ENCODE results near the gene PPFIA2.

The PPFIA2 gene

GRCh38 chr12:81412940-81413339 lies 346.2 kb downstream of the PPFIA2 start:
- no peaks in the 10 kb centered on the region for H3K27me3 ChIP-seq (ENCODE audit: control insufficient read depth in 2 of 2, insufficient read depth in 2 of 2, low read length in 2 of 2)
- no peaks in the 10 kb centered on the region for H3K4me1 ChIP-seq (ENCODE audit: control insufficient read depth in 2 of 2, insufficient read depth in 2 of 2, low read length in 2 of 2)
- H3K9me3 ChIP-seq (ENCODE audit: control insufficient read depth in 2 of 2, low read length in 2 of 2), result no peaks in the 10 kb centered on the region
- H3K4me3 ChIP-seq (ENCODE audit: low read length in 2 of 2), result no peak overlapping the region
- no peak overlapping the region for H3K27ac ChIP-seq (ENCODE audit: low read depth in 2 of 2, low read length in 2 of 2)
- H3K36me3 ChIP-seq (ENCODE audit: control insufficient read depth in 2 of 2, insufficient read depth in 2 of 2, low read length in 2 of 2), result no peaks in the 10 kb centered on the region
- no peak overlapping the region for H3K9ac ChIP-seq (ENCODE audit: low read depth in 1 of 2, low read length in 2 of 2)

DNA sequence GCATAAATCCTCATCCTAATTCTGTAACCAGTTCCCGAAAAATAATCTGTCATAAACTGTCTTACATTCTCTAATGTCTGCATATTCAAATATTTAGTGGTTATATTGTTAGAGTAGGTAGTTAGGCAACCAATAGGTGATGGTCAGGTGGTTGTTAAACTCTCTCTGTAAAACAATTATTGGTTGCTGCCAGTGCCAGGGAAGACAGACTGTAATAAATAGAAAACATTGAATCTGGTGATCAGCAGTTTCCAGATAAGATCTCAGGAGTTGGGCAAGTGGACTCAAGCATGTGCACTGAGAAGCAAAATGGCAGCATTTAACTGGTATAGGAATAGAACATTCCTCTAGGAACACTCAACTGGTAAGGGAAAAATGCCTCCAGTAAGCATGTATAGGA lies 355.8 kb downstream of the PPFIA2 start:
- H3K27ac ChIP-seq (ENCODE audit: low read depth in 2 of 2, low read length in 2 of 2), result no peak overlapping the region
- no peak overlapping the region for H3K4me3 ChIP-seq (ENCODE audit: low read length in 2 of 2)
- no peak overlapping the region for H3K9ac ChIP-seq (ENCODE audit: low read depth in 1 of 2, low read length in 2 of 2)
- H3K36me3 ChIP-seq (ENCODE audit: control insufficient read depth in 2 of 2, insufficient read depth in 2 of 2, low read length in 2 of 2), result no peaks in the 10 kb centered on the region
- no peaks in the 10 kb centered on the region for H3K4me1 ChIP-seq (ENCODE audit: control insufficient read depth in 2 of 2, insufficient read depth in 2 of 2, low read length in 2 of 2)
- no peaks in the 10 kb centered on the region for H3K27me3 ChIP-seq (ENCODE audit: control insufficient read depth in 2 of 2, insufficient read depth in 2 of 2, low read length in 2 of 2)
- H3K9me3 ChIP-seq (ENCODE audit: control insufficient read depth in 2 of 2, low read length in 2 of 2), result no peaks in the 10 kb centered on the region

GRCh38 chr12:81401241-81401640 lies 357.9 kb downstream of the PPFIA2 start:
- H3K27ac ChIP-seq (ENCODE audit: low read depth in 2 of 2, low read length in 2 of 2), result no peak overlapping the region
- H3K4me3 ChIP-seq (ENCODE audit: low read length in 2 of 2), result no peak overlapping the region
- no peaks in the 10 kb centered on the region for H3K4me1 ChIP-seq (ENCODE audit: control insufficient read depth in 2 of 2, insufficient read depth in 2 of 2, low read length in 2 of 2)
- no peak overlapping the region for H3K9ac ChIP-seq (ENCODE audit: low read depth in 1 of 2, low read length in 2 of 2)
- no peaks in the 10 kb centered on the region for H3K36me3 ChIP-seq (ENCODE audit: control insufficient read depth in 2 of 2, insufficient read depth in 2 of 2, low read length in 2 of 2)
- H3K27me3 ChIP-seq (ENCODE audit: control insufficient read depth in 2 of 2, insufficient read depth in 2 of 2, low read length in 2 of 2), result no peaks in the 10 kb centered on the region
- H3K9me3 ChIP-seq (ENCODE audit: control insufficient read depth in 2 of 2, low read length in 2 of 2), result no peaks in the 10 kb centered on the region

DNA sequence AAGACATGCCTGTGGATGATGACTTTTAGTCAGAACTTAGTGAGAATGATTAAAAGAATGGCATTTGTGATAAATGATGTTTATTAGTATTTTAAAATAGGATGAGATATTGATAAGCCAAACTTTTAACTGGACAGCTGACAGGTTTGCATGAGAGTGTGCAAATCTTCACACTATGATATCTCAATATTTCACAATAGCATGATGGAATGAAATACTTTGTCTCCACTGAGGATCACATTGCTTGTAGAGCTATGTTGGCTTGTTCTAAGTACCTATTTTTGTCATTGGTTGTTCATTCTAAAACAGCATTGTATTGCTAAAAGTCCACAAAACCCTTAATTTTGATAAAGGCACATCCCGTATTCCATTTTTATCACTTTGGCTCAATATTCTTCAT lies 359.1 kb downstream of the PPFIA2 start:
- H3K9ac ChIP-seq (ENCODE audit: low read depth in 1 of 2, low read length in 2 of 2), result no peak overlapping the region
- H3K9me3 ChIP-seq (ENCODE audit: control insufficient read depth in 2 of 2, low read length in 2 of 2), result no peaks in the 10 kb centered on the region
- H3K27ac ChIP-seq (ENCODE audit: low read depth in 2 of 2, low read length in 2 of 2), result no peak overlapping the region
- H3K4me1 ChIP-seq (ENCODE audit: control insufficient read depth in 2 of 2, insufficient read depth in 2 of 2, low read length in 2 of 2), result no peaks in the 10 kb centered on the region
- no peaks in the 10 kb centered on the region for H3K36me3 ChIP-seq (ENCODE audit: control insufficient read depth in 2 of 2, insufficient read depth in 2 of 2, low read length in 2 of 2)
- no peak overlapping the region for H3K4me3 ChIP-seq (ENCODE audit: low read length in 2 of 2)
- H3K27me3 ChIP-seq (ENCODE audit: control insufficient read depth in 2 of 2, insufficient read depth in 2 of 2, low read length in 2 of 2), result no peaks in the 10 kb centered on the region

DNA sequence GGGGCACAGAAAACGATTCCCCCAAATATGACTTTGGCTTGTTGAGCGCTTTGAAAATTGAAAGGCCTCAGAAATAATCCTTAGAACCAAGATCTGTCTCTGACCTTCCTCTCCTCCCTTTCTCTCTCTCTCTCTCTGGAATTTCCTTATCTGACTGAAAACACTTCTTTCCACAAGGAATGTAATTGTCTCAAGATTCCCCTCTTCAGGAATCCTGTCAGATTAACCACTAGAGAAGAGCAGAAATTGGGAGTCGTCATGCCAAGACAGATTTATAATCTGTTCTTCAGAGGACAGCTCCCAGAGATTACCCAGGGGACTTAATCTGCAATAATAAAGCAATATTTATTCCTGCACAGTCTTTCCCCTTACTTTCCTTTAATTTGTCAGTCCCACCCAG lies 363.7 kb downstream of the PPFIA2 start:
- no peaks in the 10 kb centered on the region for H3K27me3 ChIP-seq (ENCODE audit: control insufficient read depth in 2 of 2, insufficient read depth in 2 of 2, low read length in 2 of 2)
- no peak overlapping the region for H3K9ac ChIP-seq (ENCODE audit: low read depth in 1 of 2, low read length in 2 of 2)
- no peaks in the 10 kb centered on the region for H3K36me3 ChIP-seq (ENCODE audit: control insufficient read depth in 2 of 2, insufficient read depth in 2 of 2, low read length in 2 of 2)
- H3K4me3 ChIP-seq (ENCODE audit: low read length in 2 of 2), result no peak overlapping the region
- H3K4me1 ChIP-seq (ENCODE audit: control insufficient read depth in 2 of 2, insufficient read depth in 2 of 2, low read length in 2 of 2), result no peaks in the 10 kb centered on the region
- no peaks in the 10 kb centered on the region for H3K9me3 ChIP-seq (ENCODE audit: control insufficient read depth in 2 of 2, low read length in 2 of 2)
- no peak overlapping the region for H3K27ac ChIP-seq (ENCODE audit: low read depth in 2 of 2, low read length in 2 of 2)

DNA sequence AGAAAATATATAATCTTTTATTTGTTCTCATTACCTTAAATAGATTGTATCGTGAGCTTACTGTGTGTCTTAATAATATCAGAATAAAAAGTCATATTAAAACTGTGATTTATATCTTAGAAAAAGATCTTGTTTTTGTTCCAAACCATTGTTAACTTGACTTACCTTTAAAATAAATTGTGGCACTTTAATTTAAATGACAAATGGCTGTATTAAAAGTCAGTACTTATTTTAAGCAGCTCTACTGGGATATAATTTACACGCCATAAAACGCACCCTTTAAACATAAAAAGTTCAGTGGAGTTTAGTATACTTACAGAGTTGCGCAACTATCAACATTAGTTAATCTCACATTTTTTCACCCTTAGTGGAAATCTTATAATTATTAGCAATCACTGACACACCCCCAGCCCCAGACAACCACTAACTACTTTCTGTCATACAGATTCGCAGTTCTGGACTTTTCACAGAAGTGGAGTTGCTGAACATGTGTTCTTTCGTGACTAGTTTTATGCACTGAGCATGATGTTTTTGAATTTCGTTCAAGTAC lies 369.5 kb downstream of the PPFIA2 start:
- no peaks in the 10 kb centered on the region for H3K4me1 ChIP-seq (ENCODE audit: control insufficient read depth in 2 of 2, insufficient read depth in 2 of 2, low read length in 2 of 2)
- no peaks in the 10 kb centered on the region for H3K27me3 ChIP-seq (ENCODE audit: control insufficient read depth in 2 of 2, insufficient read depth in 2 of 2, low read length in 2 of 2)
- H3K36me3 ChIP-seq (ENCODE audit: control insufficient read depth in 2 of 2, insufficient read depth in 2 of 2, low read length in 2 of 2), result no peaks in the 10 kb centered on the region
- no peak overlapping the region for H3K27ac ChIP-seq (ENCODE audit: low read depth in 2 of 2, low read length in 2 of 2)
- H3K9me3 ChIP-seq (ENCODE audit: control insufficient read depth in 2 of 2, low read length in 2 of 2), result no peaks in the 10 kb centered on the region
- no peak overlapping the region for H3K9ac ChIP-seq (ENCODE audit: low read depth in 1 of 2, low read length in 2 of 2)
- no peak overlapping the region for H3K4me3 ChIP-seq (ENCODE audit: low read length in 2 of 2)

GRCh38 chr12:81386101-81386500 lies 373.0 kb downstream of the PPFIA2 start:
- H3K4me3 ChIP-seq (ENCODE audit: low read length in 2 of 2), result no peak overlapping the region
- H3K4me1 ChIP-seq (ENCODE audit: control insufficient read depth in 2 of 2, insufficient read depth in 2 of 2, low read length in 2 of 2), result no peaks in the 10 kb centered on the region
- no peak overlapping the region for H3K27ac ChIP-seq (ENCODE audit: low read depth in 2 of 2, low read length in 2 of 2)
- no peaks in the 10 kb centered on the region for H3K9me3 ChIP-seq (ENCODE audit: control insufficient read depth in 2 of 2, low read length in 2 of 2)
- H3K27me3 ChIP-seq (ENCODE audit: control insufficient read depth in 2 of 2, insufficient read depth in 2 of 2, low read length in 2 of 2), result no peaks in the 10 kb centered on the region
- no peak overlapping the region for H3K9ac ChIP-seq (ENCODE audit: low read depth in 1 of 2, low read length in 2 of 2)
- H3K36me3 ChIP-seq (ENCODE audit: control insufficient read depth in 2 of 2, insufficient read depth in 2 of 2, low read length in 2 of 2), result no peaks in the 10 kb centered on the region

DNA sequence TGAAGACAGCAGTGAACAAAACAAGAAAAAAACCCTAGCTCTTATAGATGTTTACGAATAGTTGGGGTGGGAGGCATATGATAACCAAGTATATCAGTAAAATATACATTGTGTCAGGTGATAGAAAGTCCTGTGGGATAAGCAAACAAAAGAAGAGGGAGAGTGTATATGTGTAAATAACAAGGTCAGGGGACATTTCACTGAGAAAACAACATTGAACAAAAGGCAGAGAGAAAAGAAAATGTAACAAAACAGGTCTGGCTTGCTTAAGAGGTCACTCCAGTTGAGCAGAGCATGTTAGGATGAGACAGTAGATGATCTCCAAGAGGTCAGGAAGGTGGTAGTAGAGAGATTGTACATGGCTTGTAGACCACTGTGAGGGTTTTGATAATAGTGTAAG lies 377.2 kb downstream of the PPFIA2 start:
- H3K9ac ChIP-seq (ENCODE audit: low read depth in 1 of 2, low read length in 2 of 2), result no peak overlapping the region
- no peaks in the 10 kb centered on the region for H3K9me3 ChIP-seq (ENCODE audit: control insufficient read depth in 2 of 2, low read length in 2 of 2)
- H3K27ac ChIP-seq (ENCODE audit: low read depth in 2 of 2, low read length in 2 of 2), result no peak overlapping the region
- no peaks in the 10 kb centered on the region for H3K36me3 ChIP-seq (ENCODE audit: control insufficient read depth in 2 of 2, insufficient read depth in 2 of 2, low read length in 2 of 2)
- H3K4me3 ChIP-seq (ENCODE audit: low read length in 2 of 2), result no peak overlapping the region
- no peaks in the 10 kb centered on the region for H3K4me1 ChIP-seq (ENCODE audit: control insufficient read depth in 2 of 2, insufficient read depth in 2 of 2, low read length in 2 of 2)
- H3K27me3 ChIP-seq (ENCODE audit: control insufficient read depth in 2 of 2, insufficient read depth in 2 of 2, low read length in 2 of 2), result no peaks in the 10 kb centered on the region

- Histone ChIP-seq H3K27me3 (ENCODE audit: control insufficient read depth in 2 of 2, insufficient read depth in 2 of 2, low read length in 2 of 2) (no peaks in the 10 kb centered on the region), H3K9me3 (ENCODE audit: control insufficient read depth in 2 of 2, low read length in 2 of 2) (no peaks in the 10 kb centered on the region), H3K9ac (ENCODE audit: low read depth in 1 of 2, low read length in 2 of 2) (no peak overlapping the region), H3K27ac (ENCODE audit: low read depth in 2 of 2, low read length in 2 of 2) (no peak overlapping the region), H3K36me3 (ENCODE audit: control insufficient read depth in 2 of 2, insufficient read depth in 2 of 2, low read length in 2 of 2) (no peaks in the 10 kb centered on the region), H3K4me1 (ENCODE audit: control insufficient read depth in 2 of 2, insufficient read depth in 2 of 2, low read length in 2 of 2) (no peaks in the 10 kb centered on the region), H3K4me3 (ENCODE audit: low read length in 2 of 2) (no peak overlapping the region)
Measured at GRCh38 chr12:81378601-81379285, 380.4 kb downstream of the PPFIA2 start.

- no peak overlapping the region for H3K4me3 ChIP-seq (ENCODE audit: low read length in 2 of 2)
- no peaks in the 10 kb centered on the region for H3K9me3 ChIP-seq (ENCODE audit: control insufficient read depth in 2 of 2, low read length in 2 of 2)
- no peak overlapping the region for H3K27ac ChIP-seq (ENCODE audit: low read depth in 2 of 2, low read length in 2 of 2)
- no peak overlapping the region for H3K9ac ChIP-seq (ENCODE audit: low read depth in 1 of 2, low read length in 2 of 2)
- no peaks in the 10 kb centered on the region for H3K27me3 ChIP-seq (ENCODE audit: control insufficient read depth in 2 of 2, insufficient read depth in 2 of 2, low read length in 2 of 2)
- H3K4me1 ChIP-seq (ENCODE audit: control insufficient read depth in 2 of 2, insufficient read depth in 2 of 2, low read length in 2 of 2), result no peaks in the 10 kb centered on the region
- no peaks in the 10 kb centered on the region for H3K36me3 ChIP-seq (ENCODE audit: control insufficient read depth in 2 of 2, insufficient read depth in 2 of 2, low read length in 2 of 2)
Measured at GRCh38 chr12:81377771-81378170, 381.4 kb downstream of the PPFIA2 start.
